ENCODE measurements around the gene CLDND1.

CLDND1 gene

DNA sequence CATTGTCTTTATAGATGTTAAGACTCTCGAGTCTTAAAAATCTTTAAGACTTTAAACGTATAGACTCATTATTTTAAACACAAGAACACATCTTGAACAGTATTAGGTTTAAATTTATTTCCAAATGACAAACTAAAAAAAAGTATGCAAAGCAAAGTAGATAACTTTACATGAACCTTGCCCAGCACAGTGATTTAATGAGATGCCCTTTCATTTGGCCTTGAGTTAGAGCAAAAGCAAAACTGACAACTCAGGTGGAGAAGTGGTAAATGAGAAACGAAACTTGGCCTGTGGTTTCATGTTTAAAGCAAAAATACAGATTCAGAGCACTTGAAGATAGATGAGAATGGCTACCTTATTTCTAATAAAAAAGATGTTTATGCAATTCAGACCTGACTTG is 17.6 kb upstream of the CLDND1 start:
- no peak for DNase-seq (ENCODE audit: low read depth)
- H3K4me3 ChIP-seq (replicated peaks; ENCODE audit: low read depth, low read length): no peak overlapping the region
- TF ChIP-seq, protein P1, sequence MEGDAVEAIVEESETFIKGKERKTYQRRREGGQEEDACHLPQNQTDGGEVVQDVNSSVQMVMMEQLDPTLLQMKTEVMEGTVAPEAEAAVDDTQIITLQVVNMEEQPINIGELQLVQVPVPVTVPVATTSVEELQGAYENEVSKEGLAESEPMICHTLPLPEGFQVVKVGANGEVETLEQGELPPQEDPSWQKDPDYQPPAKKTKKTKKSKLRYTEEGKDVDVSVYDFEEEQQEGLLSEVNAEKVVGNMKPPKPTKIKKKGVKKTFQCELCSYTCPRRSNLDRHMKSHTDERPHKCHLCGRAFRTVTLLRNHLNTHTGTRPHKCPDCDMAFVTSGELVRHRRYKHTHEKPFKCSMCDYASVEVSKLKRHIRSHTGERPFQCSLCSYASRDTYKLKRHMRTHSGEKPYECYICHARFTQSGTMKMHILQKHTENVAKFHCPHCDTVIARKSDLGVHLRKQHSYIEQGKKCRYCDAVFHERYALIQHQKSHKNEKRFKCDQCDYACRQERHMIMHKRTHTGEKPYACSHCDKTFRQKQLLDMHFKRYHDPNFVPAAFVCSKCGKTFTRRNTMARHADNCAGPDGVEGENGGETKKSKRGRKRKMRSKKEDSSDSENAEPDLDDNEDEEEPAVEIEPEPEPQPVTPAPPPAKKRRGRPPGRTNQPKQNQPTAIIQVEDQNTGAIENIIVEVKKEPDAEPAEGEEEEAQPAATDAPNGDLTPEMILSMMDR (IDR thresholded peaks at IDR 0.05; ENCODE audit: low read length, missing control alignments): no peak

DNA sequence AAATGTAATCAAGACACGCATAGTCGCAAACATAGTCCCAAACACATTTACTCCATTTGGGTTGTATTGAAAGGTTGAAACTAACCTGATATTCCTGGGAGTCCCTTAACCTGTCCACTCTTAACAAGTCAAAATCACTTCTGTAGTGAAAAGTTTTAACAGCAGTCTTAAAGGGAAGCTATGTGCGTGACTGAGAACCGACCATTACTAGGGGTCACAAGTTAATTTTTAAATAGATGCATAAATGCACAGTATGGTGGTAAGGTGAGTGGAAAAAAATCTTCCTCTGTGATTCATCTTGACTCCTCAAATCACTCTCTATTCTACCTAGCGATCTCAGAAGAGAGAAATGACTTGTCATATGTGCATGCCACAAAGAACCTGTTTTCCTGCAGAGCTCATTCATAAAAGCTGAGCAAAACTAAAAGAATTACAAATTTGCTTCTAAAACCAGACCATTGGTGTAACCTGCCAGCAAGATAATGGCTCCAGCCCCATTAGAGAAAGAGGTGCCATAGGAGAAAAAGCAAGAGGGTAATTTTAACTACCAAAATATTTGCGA is 13.8 kb upstream of the CLDND1 start:
- TF ChIP-seq, protein P1 (IDR thresholded peaks at IDR 0.05; ENCODE audit: low read length, missing control alignments): no peak
- no peak for DNase-seq (ENCODE audit: low read depth)
- no peak overlapping the region for H3K4me3 ChIP-seq (replicated peaks; ENCODE audit: low read depth, low read length)

DNA sequence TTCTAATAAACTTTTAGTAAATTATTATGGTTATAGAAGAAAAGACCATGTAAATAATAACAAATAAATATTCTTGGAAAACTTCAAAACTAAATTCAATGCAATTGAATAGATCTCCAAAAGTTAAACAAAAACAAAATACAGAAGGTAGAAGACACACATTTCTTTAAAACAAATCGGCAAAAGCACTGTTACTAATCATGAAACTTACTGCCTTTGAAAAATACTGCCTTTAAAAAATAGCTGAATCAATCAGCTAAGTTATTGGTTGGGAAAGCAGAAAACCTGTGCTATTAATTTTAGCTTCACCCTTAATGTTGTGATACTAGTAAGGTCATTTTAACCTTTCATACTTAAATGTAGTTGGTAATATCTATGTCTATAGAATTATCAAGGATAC is 12.0 kb upstream of the CLDND1 start:
- no peak for DNase-seq (ENCODE audit: low read depth)
- TF ChIP-seq, protein P1 (IDR thresholded peaks at IDR 0.05; ENCODE audit: low read length, missing control alignments): no peak
- H3K4me3 ChIP-seq (replicated peaks; ENCODE audit: low read depth, low read length): no peak overlapping the region

DNA sequence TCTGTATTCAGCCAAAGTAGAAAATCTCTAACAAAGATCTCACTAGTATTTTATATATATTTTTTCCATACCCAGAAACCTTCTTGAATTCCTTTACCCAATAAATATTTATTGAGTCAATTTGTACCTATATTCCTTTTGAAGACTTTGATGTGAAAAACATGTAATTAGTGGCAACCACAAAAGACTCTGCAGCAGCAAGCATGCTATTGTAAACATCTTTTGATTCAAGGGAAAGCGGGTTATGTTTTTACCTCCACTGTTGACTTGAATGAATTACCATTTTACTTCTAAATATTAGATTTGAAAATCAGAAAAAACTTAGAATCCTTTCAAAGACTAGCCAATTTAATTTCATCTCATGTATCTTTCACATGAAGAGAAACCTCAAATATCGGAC is 11.5 kb upstream of the CLDND1 start:
- H3K4me3 ChIP-seq (replicated peaks; ENCODE audit: low read depth, low read length): no peak overlapping the region
- TF ChIP-seq, protein P1 (IDR thresholded peaks at IDR 0.05; ENCODE audit: low read length, missing control alignments): no peak
- no peak for DNase-seq (ENCODE audit: low read depth)

GRCh38 chr3:98532709-98533571 is 10.2 kb upstream of the CLDND1 start:
- TF ChIP-seq, protein P1 (IDR thresholded peaks at IDR 0.05; ENCODE audit: low read length, missing control alignments): no peak
- no peak for DNase-seq (ENCODE audit: low read depth)
- no peak overlapping the region for H3K4me3 ChIP-seq (replicated peaks; ENCODE audit: low read depth, low read length)

DNA sequence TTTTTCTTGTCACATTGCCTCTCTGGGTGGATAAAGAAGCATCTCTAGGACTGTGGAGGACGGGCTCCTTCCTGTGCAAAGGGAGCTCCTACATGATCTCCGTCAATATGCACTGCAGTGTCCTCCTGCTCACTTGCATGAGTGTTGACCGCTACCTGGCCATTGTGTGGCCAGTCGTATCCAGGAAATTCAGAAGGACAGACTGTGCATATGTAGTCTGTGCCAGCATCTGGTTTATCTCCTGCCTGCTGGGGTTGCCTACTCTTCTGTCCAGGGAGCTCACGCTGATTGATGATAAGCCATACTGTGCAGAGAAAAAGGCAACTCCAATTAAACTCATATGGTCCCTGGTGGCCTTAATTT is 9.6 kb upstream of the CLDND1 start:
- DNase-seq (ENCODE audit: low read depth): no peak
- TF ChIP-seq, protein P1 (IDR thresholded peaks at IDR 0.05; ENCODE audit: low read length, missing control alignments): no peak
- H3K4me3 ChIP-seq (replicated peaks; ENCODE audit: low read depth, low read length): no peak overlapping the region

Measured in fibroblast of pulmonary artery (primary cell).